ENCODE measurements around the gene TET3. TPM values are rescaled to one million over a fixed set of nuclear protein-coding genes. Genes with fewer than 3 reads are reported as not detected.

The TET3 gene
- total and polyA plus RNA-seq, 2 of the 8 experiments (the other 6 are each of a cell fraction or from before 2014, with no cell fraction given): 4.5 to 21.1 TPM

DNA sequence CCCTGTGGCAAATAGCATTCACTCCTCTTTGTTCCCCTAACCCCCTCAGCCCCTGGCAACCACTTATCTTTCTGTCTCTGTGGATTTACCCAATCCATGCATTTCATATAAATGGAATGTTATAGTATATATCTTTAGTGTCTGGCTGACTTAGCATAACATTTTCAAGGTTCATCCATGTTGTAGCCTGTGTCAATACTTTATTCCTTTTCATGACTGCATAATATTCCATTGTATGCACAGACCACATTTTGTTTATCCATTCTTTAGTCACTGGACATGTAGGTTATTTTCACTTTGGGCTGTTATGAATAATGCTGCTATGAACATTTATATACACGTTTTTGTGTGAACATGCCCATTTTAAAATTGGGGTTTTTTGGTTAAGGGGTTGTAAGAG is 42.8 kb downstream of the TET3 start:
- H3K79me1 ChIP-seq (ENCODE audit: low read depth, low read length): peaks cover 13% of the 10 kb centered on the region
- H3K9me3 ChIP-seq (ENCODE audit: insufficient read depth in 2 of 2, low read depth in 1 of 2, low read length in 1 of 2): peaks cover 0 to 7% of the 10 kb centered on the region in 2 experiments; a peak in 1 of 4 replicates
- no peak overlapping the region for H3K4ac ChIP-seq (replicated peaks; ENCODE audit: insufficient read length, low read depth, low read length)
- TF ChIP-seq HDAC2 (IDR thresholded peaks at IDR 0.05; ENCODE audit: borderline replicate concordance in 1 of 2, low read depth in 2 of 2, low read length in 2 of 2) (peak in 1 of 2 experiments; percentile 54; a peak in 1 of 4 replicates), EP300 (IDR thresholded peaks at IDR 0.05; ENCODE audit: borderline replicate concordance in 1 of 2, low read depth in 2 of 2, low read length in 2 of 2) (no peak), SIN3A (conservative IDR thresholded peaks at IDR 0.05 in 1 of 2, IDR thresholded peaks at IDR 0.05 in 1 of 2; ENCODE audit: low read depth in 1 of 2, low read length in 2 of 2) (no peak), KDM1A (IDR thresholded peaks at IDR 0.05; ENCODE audit: borderline replicate concordance, low read length) (peak; percentile 74; the same call in 1 of the 2 replicates), SAP30 (IDR thresholded peaks at IDR 0.05; ENCODE audit: insufficient read depth, insufficient replicate concordance, low read length) (no peak), SIX5 (IDR thresholded peaks at IDR 0.05; ENCODE audit: low read depth, low read length) (no peak), ZNF274 (IDR thresholded peaks at IDR 0.05; ENCODE audit: borderline replicate concordance, extremely low read depth, low read length) (no peak), SP1 (IDR thresholded peaks at IDR 0.05; ENCODE audit: low read depth, low read length) (no peak), PHF8 (conservative IDR thresholded peaks at IDR 0.05; ENCODE audit: low read depth, low read length) (no peak), CREB1 (IDR thresholded peaks at IDR 0.05) (no peak), JUND (IDR thresholded peaks at IDR 0.05; ENCODE audit: low read length) (no peak)
- TF ChIP-seq, protein P1, sequence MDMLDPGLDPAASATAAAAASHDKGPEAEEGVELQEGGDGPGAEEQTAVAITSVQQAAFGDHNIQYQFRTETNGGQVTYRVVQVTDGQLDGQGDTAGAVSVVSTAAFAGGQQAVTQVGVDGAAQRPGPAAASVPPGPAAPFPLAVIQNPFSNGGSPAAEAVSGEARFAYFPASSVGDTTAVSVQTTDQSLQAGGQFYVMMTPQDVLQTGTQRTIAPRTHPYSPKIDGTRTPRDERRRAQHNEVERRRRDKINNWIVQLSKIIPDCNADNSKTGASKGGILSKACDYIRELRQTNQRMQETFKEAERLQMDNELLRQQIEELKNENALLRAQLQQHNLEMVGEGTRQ (IDR thresholded peaks at IDR 0.05; ENCODE audit: low read length): no peak
- 86% methylated on average over 1 of the region's 1 CpG; no CpG with 5 or more reads in 1 of the 2 experiments for WGBS, 2 experiments (ENCODE audit: extremely low coverage in 1 of 2, insufficient coverage in 1 of 2, insufficient read length in 1 of 2, insufficient replicate concordance in 2 of 2, low coverage in 1 of 2, low lambda C conversion rate in 2 of 2, missing lambda C conversion rate in 1 of 2)
- no peak overlapping the region for H2BK120ac ChIP-seq (replicated peaks; ENCODE audit: low read depth, low read length)
- H2BK5ac ChIP-seq (ENCODE audit: low read depth, low read length): no peak overlapping the region
- H2AFZ ChIP-seq (ENCODE audit: low read length): no peak overlapping the region
- H2BK20ac ChIP-seq (ENCODE audit: low read length): no peak overlapping the region
- no peaks in the 10 kb centered on the region for H3K23me2 ChIP-seq (ENCODE audit: low read depth, low read length)
- no peak overlapping the region for H3K14ac ChIP-seq (ENCODE audit: insufficient read length)
- H2BK15ac ChIP-seq (ENCODE audit: low read length): no peak overlapping the region
- H3K79me2 ChIP-seq (ENCODE audit: control insufficient read depth in 1 of 2, insufficient read depth in 2 of 2, low read length in 2 of 2): peaks cover 0 to 73% of the 10 kb centered on the region in 2 experiments; a peak in 3 of 4 replicates
- H3K27ac ChIP-seq (ENCODE audit: low read depth, low read length): no peak overlapping the region
- peaks cover 0 to 5% of the 10 kb centered on the region in 2 experiments for H4K20me1 ChIP-seq (replicated peaks in 1 of 2; ENCODE audit: control insufficient read depth in 1 of 2, insufficient read depth in 2 of 2, low read length in 2 of 2)
- H3K4me2 ChIP-seq (ENCODE audit: insufficient read depth in 1 of 2, low read depth in 2 of 2, low read length in 2 of 2): peak overlapping the region; percentile 57 to 89; a peak in 1 of 4 replicates
- no peak overlapping the region for H4K5ac ChIP-seq (ENCODE audit: insufficient read length, low read depth, low read length)
- ChIA-PET CTCF (ENCODE audit: partially characterized antibody) (no interaction called here), POLR2A (ENCODE audit: partially characterized antibody) (interaction anchor here (1.3 to 3.0 kb wide), 3 partner anchors 24 to 41 kb away, joined by 4 to 16 read pairs (median 5); no protein-coding TSS in a partner anchor)
- no peak overlapping the region for H3K23ac ChIP-seq (ENCODE audit: insufficient read length)
- no peak overlapping the region for H3K56ac ChIP-seq (replicated peaks; ENCODE audit: insufficient read length, low read depth, low read length)
- H4K8ac ChIP-seq (ENCODE audit: extremely low read depth, insufficient read depth, low read length): no peak overlapping the region
- no peak overlapping the region for H4K91ac ChIP-seq (replicated peaks; ENCODE audit: insufficient read length, low read length)
- H3K36me3 ChIP-seq (ENCODE audit: control insufficient read depth in 2 of 4, insufficient read depth in 4 of 4, low read length in 3 of 4): no peaks in the 10 kb centered on the region
- FAIRE-seq (no peak), DNase-seq (ENCODE audit: low read depth in 1 of 2, low spot score in 2 of 2) (no peak)
- peaks cover 20 to 31% (median 23%) of the 10 kb centered on the region in 4 experiments for H3K4me1 ChIP-seq (replicated peaks in 1 of 4; ENCODE audit: control insufficient read depth in 3 of 4, insufficient read depth in 4 of 4, low read length in 3 of 4)
- H3K9ac ChIP-seq (replicated peaks in 1 of 4; ENCODE audit: extremely low read depth in 1 of 4, low read depth in 3 of 4, low read length in 3 of 4): no peak overlapping the region
- H2AK5ac ChIP-seq (ENCODE audit: low read depth, low read length): no peak overlapping the region
- no peak overlapping the region for H3K18ac ChIP-seq (ENCODE audit: extremely low read depth, low read length)
- H3K27me3 ChIP-seq (replicated peaks in 1 of 4; ENCODE audit: control insufficient read depth in 3 of 4, extremely low read depth in 1 of 4, insufficient read depth in 3 of 4, low read length in 3 of 4): no peaks in the 10 kb centered on the region
- no peak overlapping the region for H2BK12ac ChIP-seq (ENCODE audit: low read depth, low read length)
- no peak overlapping the region for H3K4me3 ChIP-seq (ENCODE audit: extremely low read depth in 1 of 4, insufficient read depth in 2 of 4, low read depth in 3 of 4, low read length in 4 of 4)

Data from H1 (cell line).